ENCODE measurements around the gene KLHL8. TPM values are rescaled to one million over a fixed set of nuclear protein-coding genes. Genes with fewer than 3 reads are reported as not detected.

The KLHL8 gene
- polyA plus RNA-seq, 1 donor (not counting 4 experiments of a cell fraction or from before 2014, with no cell fraction given) = 6.7 TPM

DNA sequence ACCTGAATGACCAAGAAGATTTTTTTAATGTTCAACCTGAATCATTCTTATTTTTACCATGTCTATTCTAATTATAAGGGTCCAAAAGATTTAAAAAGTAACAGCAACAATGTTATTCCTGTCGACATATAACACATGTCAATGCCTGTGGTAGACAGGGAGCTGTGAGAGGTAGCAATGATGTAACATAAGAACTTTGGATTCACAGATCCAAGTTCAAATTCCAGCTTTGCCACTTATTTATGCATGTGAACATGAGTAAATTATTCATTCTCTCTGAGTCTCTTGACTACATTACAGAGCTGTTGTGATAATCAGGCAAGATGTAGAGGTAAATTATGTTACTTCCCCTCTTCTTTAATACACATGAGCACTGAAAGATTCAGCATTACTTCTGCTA, 54.5 kb downstream of the KLHL8 start:
- Histone ChIP-seq H3K9ac (ENCODE audit: control insufficient read depth, extremely low read depth, insufficient read depth, low read length) (no peak overlapping the region), H3K4me3 (ENCODE audit: control insufficient read depth in 2 of 3, extremely low read depth in 1 of 3, insufficient read depth in 2 of 3, low read depth in 1 of 3, low read length in 3 of 3) (no peak overlapping the region), H3K36me3 (ENCODE audit: control insufficient read depth in 2 of 2, extremely low read depth in 1 of 2, insufficient read depth in 2 of 2, low read length in 2 of 2) (peaks cover 0 to 3% of the 10 kb centered on the region in 2 experiments), H3K4me1 (ENCODE audit: control insufficient read depth, extremely low read depth, insufficient read depth, low read length) (no peaks in the 10 kb centered on the region), H3K9me1 (ENCODE audit: control insufficient read depth, extremely low read depth, insufficient read depth, low read length) (no peaks in the 10 kb centered on the region), H3K27ac (ENCODE audit: control insufficient read depth, insufficient read depth, low read length) (no peak overlapping the region), H3K79me2 (ENCODE audit: control insufficient read depth, insufficient read depth, low read length) (no peaks in the 10 kb centered on the region), H2AFZ (ENCODE audit: control insufficient read depth, low read length) (no peak overlapping the region), H3K27me3 (ENCODE audit: control insufficient read depth, extremely low read depth, insufficient read depth, low read length) (no peaks in the 10 kb centered on the region), H3K9me3 (ENCODE audit: control insufficient read depth, low read depth, low read length) (no peaks in the 10 kb centered on the region), H4K20me1 (ENCODE audit: control insufficient read depth, extremely low read depth, insufficient read depth, low read length) (no peaks in the 10 kb centered on the region), H3K4me2 (ENCODE audit: control insufficient read depth, extremely low read depth, insufficient read depth, low read depth, low read length) (no peak overlapping the region)
- no peak for DNase-seq (ENCODE audit: low read depth, low spot score)
- TF ChIP-seq, protein P1, sequence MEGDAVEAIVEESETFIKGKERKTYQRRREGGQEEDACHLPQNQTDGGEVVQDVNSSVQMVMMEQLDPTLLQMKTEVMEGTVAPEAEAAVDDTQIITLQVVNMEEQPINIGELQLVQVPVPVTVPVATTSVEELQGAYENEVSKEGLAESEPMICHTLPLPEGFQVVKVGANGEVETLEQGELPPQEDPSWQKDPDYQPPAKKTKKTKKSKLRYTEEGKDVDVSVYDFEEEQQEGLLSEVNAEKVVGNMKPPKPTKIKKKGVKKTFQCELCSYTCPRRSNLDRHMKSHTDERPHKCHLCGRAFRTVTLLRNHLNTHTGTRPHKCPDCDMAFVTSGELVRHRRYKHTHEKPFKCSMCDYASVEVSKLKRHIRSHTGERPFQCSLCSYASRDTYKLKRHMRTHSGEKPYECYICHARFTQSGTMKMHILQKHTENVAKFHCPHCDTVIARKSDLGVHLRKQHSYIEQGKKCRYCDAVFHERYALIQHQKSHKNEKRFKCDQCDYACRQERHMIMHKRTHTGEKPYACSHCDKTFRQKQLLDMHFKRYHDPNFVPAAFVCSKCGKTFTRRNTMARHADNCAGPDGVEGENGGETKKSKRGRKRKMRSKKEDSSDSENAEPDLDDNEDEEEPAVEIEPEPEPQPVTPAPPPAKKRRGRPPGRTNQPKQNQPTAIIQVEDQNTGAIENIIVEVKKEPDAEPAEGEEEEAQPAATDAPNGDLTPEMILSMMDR (optimal IDR thresholded peaks at IDR 0.05 in 1 of 3, IDR thresholded peaks at IDR 0.05 in 1 of 3, conservative IDR thresholded peaks at IDR 0.05 in 1 of 3; ENCODE audit: extremely low read depth in 1 of 3, insufficient read depth in 2 of 3, low read length in 3 of 3) = no peak
- TF ChIP-seq EZH2 (IDR thresholded peaks at IDR 0.05; ENCODE audit: low read length) = no peak
- no peak for FAIRE-seq
- dilution Hi-C loops (cut with MboI; ENCODE audit: extremely low pct_ligation_motif_present, low sequenced_read_pairs) = no loop called here

GRCh38 chr4:87153078-87153870, 67.1 kb downstream of the KLHL8 start:
- Histone ChIP-seq H3K9ac (ENCODE audit: control insufficient read depth, extremely low read depth, insufficient read depth, low read length) (no peak overlapping the region), H3K27ac (ENCODE audit: control insufficient read depth, insufficient read depth, low read length) (no peak overlapping the region), H3K9me3 (ENCODE audit: control insufficient read depth, low read depth, low read length) (no peaks in the 10 kb centered on the region), H3K4me2 (ENCODE audit: control insufficient read depth, extremely low read depth, insufficient read depth, low read depth, low read length) (no peak overlapping the region), H3K4me3 (ENCODE audit: control insufficient read depth in 2 of 3, extremely low read depth in 1 of 3, insufficient read depth in 2 of 3, low read depth in 1 of 3, low read length in 3 of 3) (no peak overlapping the region), H4K20me1 (ENCODE audit: control insufficient read depth, extremely low read depth, insufficient read depth, low read length) (no peaks in the 10 kb centered on the region), H2AFZ (ENCODE audit: control insufficient read depth, low read length) (no peak overlapping the region), H3K79me2 (ENCODE audit: control insufficient read depth, insufficient read depth, low read length) (no peaks in the 10 kb centered on the region), H3K36me3 (ENCODE audit: control insufficient read depth in 2 of 2, extremely low read depth in 1 of 2, insufficient read depth in 2 of 2, low read length in 2 of 2) (no peaks in the 10 kb centered on the region), H3K9me1 (ENCODE audit: control insufficient read depth, extremely low read depth, insufficient read depth, low read length) (no peaks in the 10 kb centered on the region), H3K27me3 (ENCODE audit: control insufficient read depth, extremely low read depth, insufficient read depth, low read length) (no peaks in the 10 kb centered on the region), H3K4me1 (ENCODE audit: control insufficient read depth, extremely low read depth, insufficient read depth, low read length) (no peaks in the 10 kb centered on the region)
- DNase-seq (ENCODE audit: low read depth, low spot score) (no peak), FAIRE-seq (peak; percentile 26)
- TF ChIP-seq, protein P1 (optimal IDR thresholded peaks at IDR 0.05 in 1 of 3, IDR thresholded peaks at IDR 0.05 in 1 of 3, conservative IDR thresholded peaks at IDR 0.05 in 1 of 3; ENCODE audit: extremely low read depth in 1 of 3, insufficient read depth in 2 of 3, low read length in 3 of 3) = no peak
- no peak for TF ChIP-seq EZH2 (IDR thresholded peaks at IDR 0.05; ENCODE audit: low read length)
- dilution Hi-C loops (cut with MboI; ENCODE audit: extremely low pct_ligation_motif_present, low sequenced_read_pairs) = no loop called here

All from keratinocyte (primary cell).